ENCODE results near the gene USP5.

DNA sequence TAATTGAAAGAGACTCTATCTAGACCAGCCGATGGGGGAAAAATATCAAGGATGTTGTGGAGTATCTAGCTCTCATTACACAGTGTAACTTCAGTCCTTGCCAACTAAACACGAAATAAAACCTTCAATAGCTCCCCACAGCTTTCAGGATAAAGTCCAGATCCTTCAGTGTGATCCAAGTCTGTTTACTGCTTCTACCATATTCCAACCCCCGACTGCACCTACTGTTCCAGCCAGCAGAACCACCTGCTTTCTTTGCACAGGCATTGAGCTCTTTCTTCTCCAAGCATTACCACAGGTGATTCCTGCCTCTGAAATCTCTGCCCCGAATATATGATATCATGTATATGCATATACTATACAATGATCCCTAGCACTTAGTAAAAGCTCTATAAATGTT lies 50.5 kb downstream of the USP5 start:
- TF ChIP-seq, protein P1, sequence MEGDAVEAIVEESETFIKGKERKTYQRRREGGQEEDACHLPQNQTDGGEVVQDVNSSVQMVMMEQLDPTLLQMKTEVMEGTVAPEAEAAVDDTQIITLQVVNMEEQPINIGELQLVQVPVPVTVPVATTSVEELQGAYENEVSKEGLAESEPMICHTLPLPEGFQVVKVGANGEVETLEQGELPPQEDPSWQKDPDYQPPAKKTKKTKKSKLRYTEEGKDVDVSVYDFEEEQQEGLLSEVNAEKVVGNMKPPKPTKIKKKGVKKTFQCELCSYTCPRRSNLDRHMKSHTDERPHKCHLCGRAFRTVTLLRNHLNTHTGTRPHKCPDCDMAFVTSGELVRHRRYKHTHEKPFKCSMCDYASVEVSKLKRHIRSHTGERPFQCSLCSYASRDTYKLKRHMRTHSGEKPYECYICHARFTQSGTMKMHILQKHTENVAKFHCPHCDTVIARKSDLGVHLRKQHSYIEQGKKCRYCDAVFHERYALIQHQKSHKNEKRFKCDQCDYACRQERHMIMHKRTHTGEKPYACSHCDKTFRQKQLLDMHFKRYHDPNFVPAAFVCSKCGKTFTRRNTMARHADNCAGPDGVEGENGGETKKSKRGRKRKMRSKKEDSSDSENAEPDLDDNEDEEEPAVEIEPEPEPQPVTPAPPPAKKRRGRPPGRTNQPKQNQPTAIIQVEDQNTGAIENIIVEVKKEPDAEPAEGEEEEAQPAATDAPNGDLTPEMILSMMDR (IDR thresholded peaks at IDR 0.05), result no peak
- TF ChIP-seq EP300 (IDR thresholded peaks at IDR 0.05) (no peak), POLR2AphosphoS5 (IDR thresholded peaks at IDR 0.05) (no peak)

All from upper lobe of left lung (tissue), 4 donors.